ENCODE data around the gene CACNA1C.

CACNA1C gene

DNA sequence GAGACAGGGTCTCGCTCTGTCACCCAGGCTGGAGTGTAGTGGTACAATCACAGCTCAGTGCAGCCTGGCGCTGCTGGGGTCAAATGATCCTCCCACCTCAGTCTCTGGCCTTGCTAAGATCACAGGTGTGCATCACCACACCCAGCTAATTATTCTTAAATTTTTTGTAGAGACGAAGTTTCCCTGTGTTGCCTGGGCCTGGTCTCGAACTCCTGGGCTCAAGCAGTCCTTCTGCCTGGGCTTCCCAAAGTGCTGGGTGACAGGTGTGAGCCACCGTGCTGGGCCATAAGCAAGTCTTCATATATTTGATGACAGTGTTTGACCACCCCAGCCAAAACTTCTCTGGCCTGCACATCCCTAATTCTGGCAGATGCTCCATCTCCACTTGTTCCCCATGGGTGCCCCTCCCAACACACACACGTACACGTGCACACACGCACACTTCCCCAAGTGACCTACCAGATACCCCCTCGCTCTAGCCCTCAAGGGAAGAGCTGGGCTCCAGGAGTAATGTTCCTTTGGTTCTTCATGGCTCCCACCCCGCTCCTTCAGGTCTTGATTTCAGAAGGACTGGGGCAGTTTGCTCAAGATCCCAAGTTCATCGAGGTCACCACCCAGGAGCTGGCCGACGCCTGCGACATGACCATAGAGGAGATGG is 637.7 kb downstream of the CACNA1C start:
- peak overlapping the region; percentile 96 to 97 for H3K27ac Mint-ChIP-seq
- ATAC-seq (peak; percentile 2), DNase-seq (no peak)
- peaks cover 2% of the 10 kb centered on the region for H3K27me3 Mint-ChIP-seq
- H3K4me3 Mint-ChIP-seq: peak overlapping the region; percentile 93
- peaks cover 54% of the 10 kb centered on the region for H3K4me1 Mint-ChIP-seq
- no peaks in the 10 kb centered on the region for H3K9me3 Mint-ChIP-seq

DNA sequence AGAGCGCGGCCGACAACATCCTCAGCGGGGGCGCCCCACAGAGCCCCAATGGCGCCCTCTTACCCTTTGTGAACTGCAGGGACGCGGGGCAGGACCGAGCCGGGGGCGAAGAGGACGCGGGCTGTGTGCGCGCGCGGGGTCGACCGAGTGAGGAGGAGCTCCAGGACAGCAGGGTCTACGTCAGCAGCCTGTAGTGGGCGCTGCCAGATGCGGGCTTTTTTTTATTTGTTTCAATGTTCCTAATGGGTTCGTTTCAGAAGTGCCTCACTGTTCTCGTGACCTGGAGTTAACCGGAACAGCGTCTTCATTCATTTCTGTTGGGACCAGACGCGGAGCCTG is 638.2 kb downstream of the CACNA1C start:
- Mint-ChIP-seq H3K4me1 (peaks cover 59% of the 10 kb centered on the region), H3K9me3 (no peaks in the 10 kb centered on the region), H3K27me3 (peaks cover 7% of the 10 kb centered on the region), H3K27ac (peak overlapping the region; percentile 96 to 97), H3K4me3 (peak overlapping the region; percentile 93)
- ATAC-seq (peak; percentile 87), DNase-seq (peak; percentile 68 to 81)

DNA sequence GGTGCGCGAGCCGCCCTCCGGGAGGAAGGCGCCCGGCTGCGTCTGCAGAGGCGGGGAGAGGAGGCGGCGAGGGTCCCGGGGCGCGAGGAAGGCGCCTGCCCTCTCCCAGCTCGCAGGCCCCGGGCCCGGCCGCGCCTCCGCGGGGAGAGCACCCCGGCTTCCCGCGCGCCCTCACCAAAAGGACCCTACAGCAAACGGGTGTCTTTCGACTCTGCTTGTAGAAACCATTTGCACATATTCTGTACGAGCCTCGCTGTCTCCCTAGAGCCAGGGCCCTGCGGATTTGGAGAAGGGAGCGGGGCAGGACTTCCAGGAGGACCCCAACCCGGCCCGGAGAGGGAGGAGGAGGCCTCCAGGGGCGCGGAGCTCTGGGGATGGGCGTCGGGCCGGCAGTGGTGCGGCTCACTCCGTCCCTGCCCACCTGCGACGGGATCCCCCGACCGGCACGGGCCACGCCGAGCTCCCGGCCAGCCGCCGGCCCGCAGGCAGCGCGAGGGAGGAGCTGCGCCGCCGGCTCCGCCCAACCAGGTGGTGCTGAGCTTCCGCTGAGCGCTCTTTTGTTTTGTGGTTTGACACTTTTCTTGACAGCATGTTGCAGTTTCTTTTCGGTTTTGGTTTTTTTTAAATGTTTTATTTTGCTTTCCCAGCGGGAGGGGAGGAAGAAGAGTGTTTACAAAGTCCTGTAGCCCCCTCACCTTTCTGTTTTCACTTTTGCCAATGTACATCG is 638.7 kb downstream of the CACNA1C start:
- Mint-ChIP-seq H3K27ac (peak overlapping the region; percentile 96 to 97), H3K9me3 (no peaks in the 10 kb centered on the region), H3K27me3 (peaks cover 12% of the 10 kb centered on the region), H3K4me3 (peak overlapping the region; percentile 93), H3K4me1 (peaks cover 63% of the 10 kb centered on the region)
- DNase-seq: peak; percentile 50 to 61
- peak; percentile 81 for ATAC-seq

DNA sequence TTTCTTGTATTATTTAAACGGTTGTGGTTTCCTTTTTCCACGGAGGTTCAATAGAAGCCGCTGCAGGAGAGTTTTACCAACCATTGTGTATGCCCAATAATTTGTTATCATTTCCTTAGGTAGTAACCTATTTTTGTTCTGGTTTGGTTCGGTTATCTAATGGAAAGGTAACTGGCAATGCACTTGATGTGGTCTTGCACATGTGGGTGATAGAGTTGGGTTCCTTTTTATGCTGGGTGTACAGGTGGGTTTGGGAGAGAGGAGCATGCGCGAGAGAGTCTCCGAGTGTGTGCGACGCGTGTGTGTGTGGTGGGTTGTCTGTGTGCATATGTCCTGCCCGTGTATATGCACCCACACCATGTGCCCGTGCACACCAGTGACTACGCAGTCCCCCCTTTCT is 639.3 kb downstream of the CACNA1C start:
- peak; percentile 39 for ATAC-seq
- peak; percentile 24 to 37 for DNase-seq
- H3K4me1 Mint-ChIP-seq: peaks cover 63% of the 10 kb centered on the region
- peaks cover 14% of the 10 kb centered on the region for H3K27me3 Mint-ChIP-seq
- no peaks in the 10 kb centered on the region for H3K9me3 Mint-ChIP-seq
- H3K4me3 Mint-ChIP-seq: peak overlapping the region; percentile 93
- peak overlapping the region; percentile 86 to 88 for H3K27ac Mint-ChIP-seq

DNA sequence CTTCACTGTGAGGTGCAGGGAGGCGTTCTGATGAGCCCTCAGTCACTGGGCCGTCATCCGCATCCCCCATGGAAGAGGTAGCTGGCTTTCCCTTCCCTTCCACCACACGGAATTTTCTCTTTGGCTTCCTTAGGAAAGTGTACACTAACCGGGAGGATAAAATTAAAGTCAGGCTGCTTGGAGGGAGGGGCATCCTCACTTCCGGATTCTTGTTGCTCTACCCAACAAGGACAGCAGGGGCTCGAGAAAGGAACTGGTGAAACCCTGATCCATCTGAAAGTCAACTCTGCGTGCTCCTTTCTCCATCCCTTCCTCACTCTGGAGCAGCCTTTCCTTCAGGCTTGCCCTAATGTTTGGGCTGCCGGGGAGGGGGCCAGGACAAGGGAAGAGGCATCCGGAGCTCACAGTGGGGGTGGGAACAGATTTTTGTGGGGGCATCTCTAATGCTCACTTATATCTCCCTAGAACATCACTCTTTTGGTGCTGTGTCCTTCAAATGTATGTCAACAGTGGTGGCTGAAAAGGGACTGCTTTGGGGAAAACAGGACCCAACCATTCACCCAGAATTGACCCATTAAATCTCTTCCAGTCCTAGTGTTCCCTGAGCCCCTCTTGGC is 640.6 kb downstream of the CACNA1C start:
- peaks cover 18% of the 10 kb centered on the region for H3K27me3 Mint-ChIP-seq
- H3K4me3 Mint-ChIP-seq: peak overlapping the region; percentile 24 to 52
- H3K4me1 Mint-ChIP-seq: peaks cover 57% of the 10 kb centered on the region
- peak overlapping the region; percentile 59 to 81 for H3K27ac Mint-ChIP-seq
- DNase-seq (no peak), ATAC-seq (no peak)
- no peaks in the 10 kb centered on the region for H3K9me3 Mint-ChIP-seq

DNA sequence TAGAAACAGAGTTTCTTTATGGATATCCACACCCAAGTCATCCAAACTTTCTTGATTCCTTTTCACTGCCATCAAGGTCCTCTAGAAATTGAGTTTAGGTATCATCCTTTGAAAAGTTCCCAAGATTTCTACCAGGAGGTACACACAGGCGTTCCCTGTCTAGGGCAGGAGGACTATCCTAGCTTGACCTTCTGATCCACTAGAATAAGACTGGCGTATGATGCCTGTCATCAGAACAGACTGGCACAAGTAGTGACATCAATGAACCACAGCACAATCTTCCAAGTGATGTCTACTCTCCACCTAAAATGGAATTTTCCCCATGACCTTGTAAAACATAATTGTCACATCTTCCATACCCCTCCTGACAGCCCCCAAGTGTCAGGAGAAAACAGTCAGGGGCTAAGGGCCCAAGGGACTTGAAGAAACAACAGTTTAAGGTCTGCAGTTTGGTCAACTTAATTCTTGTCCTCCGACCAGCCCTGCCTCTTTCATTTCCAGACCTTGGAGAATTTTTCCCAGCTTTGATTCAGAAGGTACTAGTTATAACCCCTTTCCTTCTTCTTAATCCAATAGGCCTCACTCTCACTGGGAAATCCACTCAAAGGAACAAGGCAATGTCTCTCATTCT is 641.3 kb downstream of the CACNA1C start:
- Mint-ChIP-seq H3K4me1 (peaks cover 52% of the 10 kb centered on the region), H3K27me3 (peaks cover 20% of the 10 kb centered on the region), H3K4me3 (no peak overlapping the region), H3K9me3 (no peaks in the 10 kb centered on the region), H3K27ac (no peak overlapping the region)
- ATAC-seq (no peak), DNase-seq (no peak)

DNA sequence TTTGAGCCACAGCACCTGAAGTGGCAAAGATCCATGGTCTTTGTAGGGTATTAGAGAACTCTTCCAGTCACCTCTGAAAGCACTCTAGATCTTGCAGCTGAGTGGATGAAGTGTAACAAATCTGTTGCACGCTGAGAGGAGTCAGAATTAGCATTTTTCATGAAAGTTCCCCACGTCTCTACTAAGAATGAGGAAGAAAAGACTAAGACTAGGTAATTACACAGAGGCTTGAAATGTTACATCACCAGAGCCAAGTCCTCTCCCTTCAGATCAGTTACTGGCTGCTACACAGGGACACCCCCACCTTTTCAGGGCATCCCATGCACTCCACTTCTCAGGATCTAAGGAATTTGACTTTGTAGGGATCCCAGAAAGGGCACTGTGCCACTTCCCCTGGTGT is 643.3 kb downstream of the CACNA1C start:
- H3K27me3 Mint-ChIP-seq: peaks cover 24% of the 10 kb centered on the region
- H3K27ac Mint-ChIP-seq: no peak overlapping the region
- ATAC-seq (no peak), DNase-seq (no peak)
- peaks cover 33% of the 10 kb centered on the region for H3K4me1 Mint-ChIP-seq
- H3K9me3 Mint-ChIP-seq: no peaks in the 10 kb centered on the region
- no peak overlapping the region for H3K4me3 Mint-ChIP-seq

DNA sequence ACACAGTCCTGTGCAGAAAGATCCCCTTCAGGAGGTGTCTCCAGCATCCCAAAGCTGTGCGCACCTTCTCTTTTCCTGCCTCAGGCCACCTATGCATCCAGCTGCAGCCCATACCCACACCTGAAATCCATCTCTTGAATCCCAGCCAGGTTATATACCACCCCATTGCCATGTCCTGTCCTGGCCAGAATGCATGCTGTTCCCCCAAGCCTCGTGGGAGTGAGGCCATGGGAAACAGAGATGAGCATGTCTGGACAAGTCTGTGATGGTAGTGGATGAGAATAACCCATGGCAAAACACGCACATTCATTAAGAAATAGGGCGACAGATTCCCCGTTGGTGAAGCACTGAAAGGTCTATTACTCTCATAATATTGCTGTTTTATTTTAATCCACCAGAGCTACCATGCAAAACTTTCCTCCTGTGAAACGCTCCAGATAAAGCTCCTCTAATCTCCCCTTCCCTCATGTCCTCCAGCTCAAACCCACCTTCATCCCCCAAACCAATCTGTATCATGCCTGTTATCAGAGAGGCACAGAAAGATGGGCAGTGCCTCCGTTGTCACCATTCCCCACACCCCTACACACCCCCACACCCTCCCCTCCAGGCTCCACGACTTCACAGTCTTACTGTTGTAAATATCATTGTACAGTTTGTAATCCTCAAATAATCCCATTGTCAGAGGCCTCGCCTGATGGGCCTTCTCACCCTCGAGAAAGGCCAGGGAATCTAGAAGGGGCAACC is 644.4 kb downstream of the CACNA1C start:
- H3K27me3 Mint-ChIP-seq: peaks cover 24% of the 10 kb centered on the region
- no peak overlapping the region for H3K4me3 Mint-ChIP-seq
- no peak overlapping the region for H3K27ac Mint-ChIP-seq

DNA sequence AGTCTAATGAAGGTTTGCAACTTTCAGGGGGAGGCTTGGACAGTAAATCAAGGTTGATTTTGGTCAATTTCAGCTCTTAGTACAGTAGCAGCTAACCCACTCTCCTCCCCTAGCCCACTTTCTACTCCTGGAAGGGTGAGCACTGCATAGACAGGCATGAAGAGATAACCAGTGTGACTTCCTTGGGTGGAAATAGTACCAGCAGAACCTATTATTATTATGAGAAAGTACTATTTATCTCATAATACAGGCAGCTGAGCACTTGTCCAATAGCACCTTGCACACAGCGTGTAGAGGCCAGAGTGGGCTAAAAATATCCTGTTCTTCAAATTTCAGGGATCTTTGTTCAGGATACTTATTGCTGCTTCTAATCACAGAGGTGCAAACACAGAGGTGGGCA is 645.8 kb downstream of the CACNA1C start:
- Mint-ChIP-seq H3K27me3 (peaks cover 24% of the 10 kb centered on the region), H3K4me3 (no peak overlapping the region), H3K9me3 (no peaks in the 10 kb centered on the region), H3K27ac (peak overlapping the region in 1 of 2 donors; percentile 42), H3K4me1 (peaks cover 13% of the 10 kb centered on the region)
- ATAC-seq: no peak
- no peak for DNase-seq

More for the DNA sequence above, 644.4 kb downstream of the CACNA1C start:
- DNase-seq (no peak), ATAC-seq (no peak)
- Mint-ChIP-seq H3K4me1 (peaks cover 26% of the 10 kb centered on the region), H3K9me3 (no peaks in the 10 kb centered on the region)

DNA sequence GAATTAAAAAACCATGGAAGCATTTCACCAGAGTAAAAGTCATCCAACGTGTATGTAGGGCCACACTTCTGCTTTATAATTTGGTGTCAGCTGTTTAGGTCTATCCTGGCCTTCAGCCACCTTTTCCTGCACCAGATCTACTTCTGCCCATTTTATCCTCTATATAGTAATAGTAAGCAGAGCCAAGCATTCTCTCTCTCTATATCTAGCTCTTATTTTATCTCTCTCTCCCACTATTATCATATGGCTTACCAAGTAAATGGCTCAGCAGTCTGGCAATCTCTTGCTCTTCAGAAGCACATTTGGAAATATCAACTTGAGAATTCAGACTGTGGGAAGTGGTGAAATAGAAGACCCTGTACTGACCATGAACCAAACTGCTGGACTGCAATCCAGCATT is 657.9 kb downstream of the CACNA1C start:
- no peak for ATAC-seq
- no peaks in the 10 kb centered on the region for H3K4me1 Mint-ChIP-seq
- H3K27ac Mint-ChIP-seq: no peak overlapping the region
- no peak for DNase-seq
- H3K4me3 Mint-ChIP-seq: no peak overlapping the region
- peaks cover 12 to 23% of the 10 kb centered on the region in 2 donors for H3K9me3 Mint-ChIP-seq
- no peaks in the 10 kb centered on the region for H3K27me3 Mint-ChIP-seq

DNA sequence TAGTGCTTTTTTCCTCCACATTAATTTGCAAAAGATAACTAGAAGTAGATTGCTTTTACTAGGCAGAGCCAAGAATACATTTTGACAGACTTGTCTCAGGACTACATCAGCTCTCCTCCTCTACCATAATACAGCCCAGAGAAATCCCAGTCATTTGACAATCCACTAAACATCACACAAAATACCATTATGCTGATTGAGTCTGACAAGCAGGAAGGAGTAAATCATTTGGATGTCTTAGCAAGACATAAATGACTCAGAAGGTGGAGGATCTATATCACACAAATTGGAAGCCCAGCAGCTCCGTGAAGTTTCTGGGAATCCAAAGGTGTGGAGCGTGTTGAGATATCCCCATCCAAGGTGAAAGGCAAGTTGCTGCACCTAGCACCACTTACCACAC is 666.6 kb downstream of the CACNA1C start:
- H3K4me3 Mint-ChIP-seq: no peak overlapping the region

DNA sequence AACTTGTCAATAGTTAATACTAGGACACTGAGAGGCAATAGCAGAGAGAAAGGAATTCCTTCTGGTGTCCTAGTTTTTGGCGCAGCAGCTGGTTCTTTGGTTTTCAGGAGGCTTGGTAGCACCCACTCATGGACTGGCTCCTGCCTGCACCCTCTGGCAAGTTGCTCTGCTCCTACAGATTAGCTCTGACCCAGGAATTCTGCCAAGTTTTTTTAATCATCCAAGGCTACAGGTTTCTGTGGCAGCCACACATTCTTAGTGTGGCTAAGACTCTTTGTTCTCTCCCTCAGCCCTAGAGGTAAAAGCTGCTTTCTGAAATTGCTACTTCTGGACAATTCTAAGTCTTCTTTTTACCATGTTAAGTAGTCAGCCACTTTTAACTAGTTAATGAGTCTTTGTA is 670.0 kb downstream of the CACNA1C start:
- Mint-ChIP-seq H3K27me3 (peaks cover 8% of the 10 kb centered on the region), H3K27ac (no peak overlapping the region), H3K4me3 (no peak overlapping the region), H3K9me3 (no peaks in the 10 kb centered on the region), H3K4me1 (no peaks in the 10 kb centered on the region)
- DNase-seq: no peak
- no peak for ATAC-seq

More for the DNA sequence above, 666.6 kb downstream of the CACNA1C start:
- Mint-ChIP-seq H3K9me3 (no peaks in the 10 kb centered on the region), H3K27me3 (no peaks in the 10 kb centered on the region), H3K27ac (no peak overlapping the region), H3K4me1 (no peaks in the 10 kb centered on the region)
- ATAC-seq (no peak), DNase-seq (no peak)

DNA sequence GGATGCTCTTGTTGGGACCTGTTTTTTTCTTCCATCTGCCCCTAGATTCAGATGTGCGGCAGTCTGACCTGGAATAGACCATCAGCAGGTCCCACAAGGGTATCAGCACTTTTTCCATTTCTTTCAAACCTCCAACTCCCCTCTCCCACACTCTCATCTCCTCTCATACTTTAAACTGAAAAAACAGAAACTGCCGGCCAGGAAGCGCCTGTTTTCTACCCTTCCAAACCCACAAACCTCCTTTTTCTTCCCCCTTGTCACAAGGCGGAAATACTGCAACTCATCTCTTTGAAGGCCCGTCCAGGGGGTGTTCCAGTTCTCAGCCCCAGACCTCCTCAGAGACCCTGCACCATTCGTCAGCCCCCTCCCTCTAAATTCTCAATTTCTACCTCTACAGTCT is 679.5 kb downstream of the CACNA1C start:
- Mint-ChIP-seq H3K9me3 (no peaks in the 10 kb centered on the region), H3K27ac (peak overlapping the region; percentile 20 to 86), H3K4me1 (peaks cover 13% of the 10 kb centered on the region), H3K4me3 (peak overlapping the region in 1 of 2 donors; percentile 46), H3K27me3 (peaks cover 13% of the 10 kb centered on the region)
- ATAC-seq: no peak
- DNase-seq: no peak

DNA sequence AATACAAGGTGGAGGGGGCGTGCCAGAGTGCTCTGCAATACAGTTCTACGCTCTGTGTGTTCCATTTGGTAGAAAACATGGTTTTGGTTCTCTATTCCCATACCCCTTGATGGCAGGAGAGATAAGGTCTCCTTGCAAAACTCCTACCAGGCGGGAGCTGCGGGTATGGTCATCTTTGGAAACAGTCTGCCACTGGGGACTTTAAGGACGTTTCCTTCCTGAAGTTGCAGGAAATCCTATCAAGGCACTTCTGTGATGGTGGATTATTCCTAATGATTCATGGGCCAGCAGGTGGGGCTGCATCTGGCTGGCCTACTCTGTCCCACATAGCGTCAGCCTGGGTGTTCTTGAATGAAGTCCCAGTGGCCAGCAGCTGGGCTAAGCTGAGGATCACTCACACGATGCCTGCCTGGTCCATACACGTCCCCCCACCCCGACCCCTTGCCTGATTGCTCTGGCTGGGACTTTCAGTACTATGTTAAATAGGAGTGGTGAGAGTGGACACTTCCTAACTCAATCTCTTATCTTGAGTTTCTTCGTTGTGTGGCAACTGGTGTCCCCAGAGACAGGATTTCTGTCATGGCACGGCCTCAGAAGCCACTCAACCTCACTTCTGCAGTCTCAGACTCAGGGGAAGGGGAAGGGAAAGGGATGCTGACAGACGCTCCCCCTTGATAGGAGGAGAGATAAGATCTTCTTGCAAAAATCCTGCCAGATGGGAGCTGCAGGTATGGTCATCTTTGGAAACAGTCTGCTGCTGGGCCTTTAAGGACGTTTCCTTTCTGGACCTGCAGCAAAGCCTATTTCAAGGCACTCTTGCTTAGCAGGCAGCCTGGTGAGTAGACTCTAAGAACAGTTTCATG is 680.9 kb downstream of the CACNA1C start:
- Mint-ChIP-seq H3K9me3 (no peaks in the 10 kb centered on the region), H3K4me3 (no peak overlapping the region), H3K27me3 (peaks cover 13% of the 10 kb centered on the region), H3K4me1 (peaks cover 13% of the 10 kb centered on the region), H3K27ac (peak overlapping the region in 1 of 2 donors; percentile 38)
- ATAC-seq: no peak
- no peak for DNase-seq
